ENCODE data around the gene ZDHHC11B.
"Not testable (repeated sequence)": the region's sequence is repeated elsewhere in the genome, so short reads cannot be mapped to it uniquely, and the experiment has no call there.

DNA sequence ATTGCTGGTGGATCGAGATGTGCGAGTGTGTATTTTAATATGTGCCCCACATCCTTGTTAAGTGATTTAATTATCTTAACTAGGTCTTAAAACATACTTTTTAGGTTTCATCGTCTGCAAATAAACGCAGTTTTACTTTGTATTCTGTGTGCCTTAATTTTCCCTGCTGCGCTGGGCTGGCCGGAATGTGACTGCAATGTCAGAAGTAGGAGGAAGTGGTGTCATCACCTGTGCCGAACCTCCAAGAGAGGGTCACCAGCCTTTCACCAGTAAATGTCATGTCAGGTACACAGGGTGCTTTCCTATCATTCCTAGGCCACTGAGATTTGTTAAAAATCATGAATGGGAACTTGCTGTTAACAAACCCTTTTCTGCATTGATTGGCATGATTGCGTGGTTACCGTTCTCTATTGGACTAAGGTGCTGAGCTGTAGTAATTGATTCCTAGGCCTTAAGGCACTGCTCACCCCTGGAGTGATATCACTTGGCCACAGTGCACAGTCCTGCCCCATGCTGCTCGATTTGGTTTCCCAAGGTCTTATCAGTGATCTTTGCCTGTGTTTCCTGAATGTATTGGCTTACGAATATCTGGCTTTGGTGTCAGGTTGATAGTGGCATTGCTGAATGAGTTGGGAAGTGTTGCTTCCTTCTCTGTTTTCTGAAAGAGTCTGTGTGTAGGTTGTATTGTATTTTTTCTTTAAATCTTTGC is 40.7 kb downstream of the ZDHHC11B start:
- TF ChIP-seq POLR2AphosphoS5 (IDR thresholded peaks at IDR 0.05); POLR2A (IDR thresholded peaks at IDR 0.05; ENCODE audit: low read depth): not testable (repeated sequence)
- TF ChIP-seq, protein P1, sequence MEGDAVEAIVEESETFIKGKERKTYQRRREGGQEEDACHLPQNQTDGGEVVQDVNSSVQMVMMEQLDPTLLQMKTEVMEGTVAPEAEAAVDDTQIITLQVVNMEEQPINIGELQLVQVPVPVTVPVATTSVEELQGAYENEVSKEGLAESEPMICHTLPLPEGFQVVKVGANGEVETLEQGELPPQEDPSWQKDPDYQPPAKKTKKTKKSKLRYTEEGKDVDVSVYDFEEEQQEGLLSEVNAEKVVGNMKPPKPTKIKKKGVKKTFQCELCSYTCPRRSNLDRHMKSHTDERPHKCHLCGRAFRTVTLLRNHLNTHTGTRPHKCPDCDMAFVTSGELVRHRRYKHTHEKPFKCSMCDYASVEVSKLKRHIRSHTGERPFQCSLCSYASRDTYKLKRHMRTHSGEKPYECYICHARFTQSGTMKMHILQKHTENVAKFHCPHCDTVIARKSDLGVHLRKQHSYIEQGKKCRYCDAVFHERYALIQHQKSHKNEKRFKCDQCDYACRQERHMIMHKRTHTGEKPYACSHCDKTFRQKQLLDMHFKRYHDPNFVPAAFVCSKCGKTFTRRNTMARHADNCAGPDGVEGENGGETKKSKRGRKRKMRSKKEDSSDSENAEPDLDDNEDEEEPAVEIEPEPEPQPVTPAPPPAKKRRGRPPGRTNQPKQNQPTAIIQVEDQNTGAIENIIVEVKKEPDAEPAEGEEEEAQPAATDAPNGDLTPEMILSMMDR (IDR thresholded peaks at IDR 0.05): not testable (repeated sequence)

All from esophagus muscularis mucosa (tissue), 3 donors.